ENCODE data around the gene CTSZ.

Gene CTSZ

DNA sequence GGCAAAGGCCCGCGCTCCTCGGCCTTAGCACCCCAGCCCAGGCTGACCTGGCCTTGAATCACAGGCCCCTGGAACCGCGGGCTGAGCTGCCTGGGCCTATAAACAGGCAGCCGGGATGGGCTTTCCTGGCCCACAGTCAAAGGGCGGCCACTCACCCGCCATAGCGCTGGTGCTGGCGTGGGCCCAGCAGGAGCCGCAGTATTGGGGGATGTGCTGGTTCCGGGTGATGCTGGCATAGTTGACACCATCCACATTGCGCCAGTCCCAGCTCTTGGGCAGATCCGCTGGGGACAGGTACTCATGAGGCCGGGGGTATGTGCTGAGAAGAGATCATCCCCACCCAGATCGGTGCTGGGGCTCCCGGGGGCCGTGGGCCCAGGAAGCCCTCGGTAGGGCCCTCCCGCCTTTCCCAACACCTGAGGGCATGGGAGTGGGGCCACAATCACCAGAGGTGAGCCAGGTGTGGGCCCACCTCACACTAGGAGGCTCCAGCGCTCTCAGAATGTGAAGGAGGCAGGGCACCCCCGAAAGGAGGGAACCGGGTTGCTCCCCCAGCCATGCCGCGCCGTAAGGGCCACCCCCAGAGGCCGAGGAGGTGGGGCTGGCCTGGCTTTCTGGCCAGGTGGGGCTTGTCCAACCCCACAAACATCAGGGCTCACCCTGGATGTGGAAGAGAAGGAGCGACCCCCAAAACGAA lies 739 bp downstream of the CTSZ start:
- Histone ChIP-seq H3K9ac (ENCODE audit: low read length) (peak overlapping the region; percentile 90), H3K4me1 (ENCODE audit: insufficient read depth, low read length, severe bottlenecking) (peaks cover 63% of the 10 kb centered on the region), H4K20me1 (ENCODE audit: insufficient read depth, low read length) (no peaks in the 10 kb centered on the region), H3K36me3 (ENCODE audit: insufficient read depth, low read length) (peaks cover 29% of the 10 kb centered on the region; the same call in 1 of the 2 replicates), H2AFZ (ENCODE audit: low read length) (no peak overlapping the region), H3K9me2 (ENCODE audit: low read depth, low read length) (no peaks in the 10 kb centered on the region), H3K79me2 (ENCODE audit: insufficient read depth, low read length) (no peaks in the 10 kb centered on the region), H3K27ac (ENCODE audit: low read depth, low read length, poor library complexity, severe bottlenecking) (peak overlapping the region; percentile 91), H3K9me3 (ENCODE audit: low read length) (no peaks in the 10 kb centered on the region), H3K4me3 (ENCODE audit: low read depth, low read length, poor library complexity, severe bottlenecking) (peak overlapping the region; percentile 91), H3F3A (ENCODE audit: insufficient read depth, low read length) (no peaks in the 10 kb centered on the region), H3K27me3 (ENCODE audit: insufficient read depth, low read length) (no peaks in the 10 kb centered on the region), H3K4me2 (ENCODE audit: low read length) (peak overlapping the region; percentile 85)
- TF ChIP-seq CTCF (IDR thresholded peaks at IDR 0.05; ENCODE audit: low read length) (no peak; the same call in 1 of the 2 replicates), EZH2 (IDR thresholded peaks at IDR 0.05; ENCODE audit: borderline replicate concordance, low read length) (no peak)

DNA sequence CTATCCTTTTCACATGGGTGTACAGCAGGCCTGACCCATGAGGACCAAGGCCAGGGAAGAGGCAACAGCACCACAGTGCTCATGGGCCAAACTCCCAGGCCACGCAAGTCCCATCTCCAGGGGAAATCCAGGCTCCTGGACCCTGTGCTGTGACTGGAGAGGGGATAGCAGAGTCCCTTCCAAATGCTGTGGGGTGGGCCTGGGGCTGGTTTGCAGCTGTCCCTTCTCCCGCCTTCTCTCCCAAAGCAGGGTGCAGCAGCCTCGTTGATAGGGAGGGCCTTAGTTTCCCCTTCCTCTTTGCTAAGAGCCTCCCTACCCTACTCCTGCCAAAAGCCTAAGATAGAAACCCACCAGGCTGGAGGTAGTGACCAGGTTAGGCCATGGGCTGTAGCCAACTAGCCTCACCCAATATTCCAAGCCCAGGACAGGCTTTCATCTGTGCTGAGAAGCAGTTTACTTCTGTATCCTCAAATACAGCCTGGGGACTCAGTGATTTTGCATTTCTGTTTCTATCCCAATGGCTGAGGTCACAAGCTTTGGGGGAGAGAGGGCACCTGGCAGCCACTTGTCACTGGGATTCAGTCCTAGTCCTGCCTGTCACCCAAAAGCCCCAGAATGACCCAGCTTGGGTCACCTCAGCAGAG lies 1.4 kb downstream of the CTSZ start:
- TF ChIP-seq EZH2 (IDR thresholded peaks at IDR 0.05; ENCODE audit: borderline replicate concordance, low read length) (no peak), CTCF (IDR thresholded peaks at IDR 0.05; ENCODE audit: low read length) (no peak)
- Histone ChIP-seq H3K9me3 (ENCODE audit: low read length) (no peaks in the 10 kb centered on the region), H3K4me3 (ENCODE audit: low read depth, low read length, poor library complexity, severe bottlenecking) (peak overlapping the region; percentile 91), H3F3A (ENCODE audit: insufficient read depth, low read length) (no peaks in the 10 kb centered on the region), H3K9ac (ENCODE audit: low read length) (peak overlapping the region; percentile 90), H2AFZ (ENCODE audit: low read length) (no peak overlapping the region), H4K20me1 (ENCODE audit: insufficient read depth, low read length) (no peaks in the 10 kb centered on the region), H3K4me2 (ENCODE audit: low read length) (peak overlapping the region; percentile 85), H3K36me3 (ENCODE audit: insufficient read depth, low read length) (peaks cover 35% of the 10 kb centered on the region; the same call in 1 of the 2 replicates), H3K4me1 (ENCODE audit: insufficient read depth, low read length, severe bottlenecking) (peaks cover 61% of the 10 kb centered on the region), H3K79me2 (ENCODE audit: insufficient read depth, low read length) (no peaks in the 10 kb centered on the region), H3K27ac (ENCODE audit: low read depth, low read length, poor library complexity, severe bottlenecking) (peak overlapping the region; percentile 91), H3K9me2 (ENCODE audit: low read depth, low read length) (no peaks in the 10 kb centered on the region), H3K27me3 (ENCODE audit: insufficient read depth, low read length) (no peaks in the 10 kb centered on the region)

GRCh38 chr20:59004763-59005522 lies 2.1 kb downstream of the CTSZ start:
- Histone ChIP-seq H3K4me3 (ENCODE audit: low read depth, low read length, poor library complexity, severe bottlenecking) (peak overlapping the region; percentile 91), H3K9me2 (ENCODE audit: low read depth, low read length) (no peaks in the 10 kb centered on the region), H3K4me1 (ENCODE audit: insufficient read depth, low read length, severe bottlenecking) (peaks cover 54% of the 10 kb centered on the region), H4K20me1 (ENCODE audit: insufficient read depth, low read length) (no peaks in the 10 kb centered on the region), H3K27me3 (ENCODE audit: insufficient read depth, low read length) (no peaks in the 10 kb centered on the region), H2AFZ (ENCODE audit: low read length) (no peak overlapping the region), H3K79me2 (ENCODE audit: insufficient read depth, low read length) (no peaks in the 10 kb centered on the region), H3K27ac (ENCODE audit: low read depth, low read length, poor library complexity, severe bottlenecking) (peak overlapping the region; percentile 91), H3K36me3 (ENCODE audit: insufficient read depth, low read length) (peaks cover 39% of the 10 kb centered on the region; the same call in 1 of the 2 replicates), H3K4me2 (ENCODE audit: low read length) (peak overlapping the region; percentile 85), H3F3A (ENCODE audit: insufficient read depth, low read length) (no peaks in the 10 kb centered on the region), H3K9ac (ENCODE audit: low read length) (peak overlapping the region; percentile 90), H3K9me3 (ENCODE audit: low read length) (no peaks in the 10 kb centered on the region)
- TF ChIP-seq CTCF (IDR thresholded peaks at IDR 0.05; ENCODE audit: low read length): no peak
- TF ChIP-seq EZH2 (IDR thresholded peaks at IDR 0.05; ENCODE audit: borderline replicate concordance, low read length): no peak
